Stimulated activated CD4-positive, alpha-beta T cell treated with anti-CD3 and anti-CD28 coated beads, Interleukin-1b, Interleukin-23, amount 100 ng/mL, for 24 hours (primary cell): ENCODE data around the gene HMGN4.

Experiments used
- DNase-seq, 4 experiments: peaks; one replicate each; pipeline ENCODE4 v3.0.0-alpha.2; 2020; ENCODE audit warnings: low read depth in 4 of 4, low spot score in 1 of 4

Gene HMGN4

GRCh38 chr6:26576929-26577719, 39.0 kb downstream of the HMGN4 start:
- DNase-seq = peak in 1 of 4 experiments; percentile 71

- no peak for DNase-seq
Observed at GRCh38 chr6:26577720-26578072, 39.5 kb downstream of the HMGN4 start.

GRCh38 chr6:26578279-26578678, 40.1 kb downstream of the HMGN4 start:
- no peak for DNase-seq

- no peak for DNase-seq
Observed at GRCh38 chr6:26578741-26579140, 40.6 kb downstream of the HMGN4 start.

- DNase-seq = no peak
Observed at GRCh38 chr6:26581164-26581915, 43.2 kb downstream of the HMGN4 start.

- DNase-seq = no peak
Observed at GRCh38 chr6:26588965-26589364, 50.8 kb downstream of the HMGN4 start.

- no peak for DNase-seq
Observed at GRCh38 chr6:26592649-26593048, 54.5 kb downstream of the HMGN4 start.

GRCh38 chr6:26593278-26594130, 55.3 kb downstream of the HMGN4 start:
- DNase-seq = no peak

GRCh38 chr6:26594131-26594498, 55.9 kb downstream of the HMGN4 start:
- DNase-seq = no peak

GRCh38 chr6:26594730-26595632, 56.8 kb downstream of the HMGN4 start:
- DNase-seq = peak in 2 of 4 experiments; percentile 35 to 37

GRCh38 chr6:26595669-26596269, 57.6 kb downstream of the HMGN4 start:
- DNase-seq = peak; percentile 81 to 88 (median 82)
